ENCODE data around the gene INS. TPM values are rescaled to one million over a fixed set of nuclear protein-coding genes. Genes with fewer than 3 reads are reported as not detected.

Gene INS
- total RNA-seq, 4 donors from 2014 or later: not detected

GRCh38 chr11:2132874-2133240, 28.2 kb downstream of the INS start:
- intact Hi-C loops (cut with DNase I; ENCODE audit: low total_unique reads): no loop called here
- in situ Hi-C loops (cut with MboI; ENCODE audit: low pct_ligation_motif_present in 1 of 4, low pct_unique_long_range_greater_than_20kb in 1 of 4, low sequenced_read_pairs in 3 of 4): no loop called here
- H3K27ac ChIP-seq: no peak overlapping the region
- no peaks in the 10 kb centered on the region for H3K9me3 ChIP-seq
- DNase-seq: no peak
- peaks cover 53% of the 10 kb centered on the region for H3K27me3 ChIP-seq
- no peaks in the 10 kb centered on the region for H3K36me3 ChIP-seq
- WGBS, 2 donors (ENCODE audit: low coverage in 1 of 2): 44% methylated on average over 17 of the region's 24 CpGs; no CpG with 5 or more reads in 1 of the 2 donors
- no peak for TF ChIP-seq CTCF (IDR thresholded peaks at IDR 0.05)
- TF ChIP-seq EP300 (IDR thresholded peaks at IDR 0.05; ENCODE audit: low read depth): no peak
- TF ChIP-seq POLR2AphosphoS5 (IDR thresholded peaks at IDR 0.05): no peak
- no peak for TF ChIP-seq POLR2A (IDR thresholded peaks at IDR 0.05)
- H3K4me1 ChIP-seq: peaks cover 0 to 10% (median 3%) of the 10 kb centered on the region in 4 donors
- H3K4me3 ChIP-seq: no peak overlapping the region

GRCh38 chr11:2132246-2132645, 28.8 kb downstream of the INS start:
- Histone ChIP-seq H3K4me1 (peaks cover 0 to 4% (median 0%) of the 10 kb centered on the region in 4 donors), H3K27me3 (peaks cover 47% of the 10 kb centered on the region), H3K4me3 (no peak overlapping the region), H3K9me3 (no peaks in the 10 kb centered on the region), H3K27ac (no peak overlapping the region), H3K36me3 (no peaks in the 10 kb centered on the region)
- intact Hi-C loops (cut with DNase I; ENCODE audit: low total_unique reads): no loop called here
- in situ Hi-C loops (cut with MboI; ENCODE audit: low pct_ligation_motif_present in 1 of 4, low pct_unique_long_range_greater_than_20kb in 1 of 4, low sequenced_read_pairs in 3 of 4): no loop called here
- WGBS, 2 donors (ENCODE audit: low coverage in 1 of 2): 65 to 67% methylated on average over 4 to 6 of the region's 6 CpGs
- TF ChIP-seq POLR2AphosphoS5 (IDR thresholded peaks at IDR 0.05) (no peak), POLR2A (IDR thresholded peaks at IDR 0.05) (no peak), CTCF (IDR thresholded peaks at IDR 0.05) (no peak), EP300 (IDR thresholded peaks at IDR 0.05; ENCODE audit: low read depth) (no peak)
- DNase-seq: no peak

DNA sequence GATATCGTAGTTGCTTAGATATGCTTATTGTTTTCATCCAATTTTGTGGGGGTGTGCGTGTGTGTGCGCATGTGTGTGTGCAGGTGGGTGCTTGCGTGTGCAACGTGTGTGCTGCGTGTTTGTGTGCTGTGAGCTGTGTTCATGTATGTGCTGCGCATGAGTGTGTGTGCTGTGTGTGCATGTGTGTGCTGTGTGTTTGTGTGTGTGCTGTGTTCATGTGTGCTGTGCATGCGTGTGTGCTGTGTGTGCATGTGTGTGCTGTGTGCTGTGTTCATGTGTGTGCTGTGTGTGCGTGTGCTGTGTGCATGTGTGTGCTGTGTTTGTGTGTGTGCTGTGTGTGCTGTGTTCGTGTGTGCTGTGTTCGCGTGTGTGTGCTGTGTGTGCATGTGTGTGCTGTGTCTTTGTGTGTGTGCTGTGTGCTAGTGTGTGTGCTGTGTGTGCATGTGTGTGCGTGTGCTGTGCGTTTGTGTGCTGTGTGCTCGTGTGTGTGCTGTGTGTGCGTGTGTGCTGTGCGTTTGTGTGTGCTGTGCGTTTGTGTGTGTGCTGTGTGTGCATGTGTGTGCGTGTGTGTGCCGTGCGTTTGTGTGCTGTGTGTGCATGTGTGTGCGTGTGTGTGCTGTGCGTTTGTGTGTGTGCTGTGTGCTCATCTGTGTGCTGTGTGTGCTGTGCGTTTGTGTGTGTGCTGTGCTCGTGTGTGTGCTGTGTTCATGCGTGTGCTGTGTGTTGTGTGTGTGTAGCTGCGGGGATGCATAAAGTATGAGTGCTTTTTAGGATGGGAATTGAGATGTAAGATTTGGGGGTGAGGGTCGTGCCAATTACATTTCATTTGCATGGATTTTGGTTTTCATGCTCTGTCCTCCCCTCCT, 29.4 kb downstream of the INS start:
- DNase-seq: no peak
- TF ChIP-seq CTCF (IDR thresholded peaks at IDR 0.05) (no peak), POLR2A (IDR thresholded peaks at IDR 0.05) (no peak), EP300 (IDR thresholded peaks at IDR 0.05; ENCODE audit: low read depth) (no peak), POLR2AphosphoS5 (IDR thresholded peaks at IDR 0.05) (no peak)
- Histone ChIP-seq H3K27me3 (peaks cover 41% of the 10 kb centered on the region), H3K9me3 (no peaks in the 10 kb centered on the region), H3K4me1 (no peaks in the 10 kb centered on the region), H3K36me3 (no peaks in the 10 kb centered on the region), H3K4me3 (no peak overlapping the region), H3K27ac (no peak overlapping the region)
- intact Hi-C loops (cut with DNase I; ENCODE audit: low total_unique reads): no loop called here
- in situ Hi-C loops (cut with MboI; ENCODE audit: low pct_ligation_motif_present in 1 of 4, low pct_unique_long_range_greater_than_20kb in 1 of 4, low sequenced_read_pairs in 3 of 4): no loop called here
- 80% methylated on average over 5 to 28 of the region's 28 CpGs for WGBS, 2 donors (ENCODE audit: low coverage in 1 of 2)

GRCh38 chr11:2130881-2131352, 30.1 kb downstream of the INS start:
- TF ChIP-seq CTCF (IDR thresholded peaks at IDR 0.05) (no peak), EP300 (IDR thresholded peaks at IDR 0.05; ENCODE audit: low read depth) (no peak), POLR2A (IDR thresholded peaks at IDR 0.05) (no peak), POLR2AphosphoS5 (IDR thresholded peaks at IDR 0.05) (no peak)
- H3K27ac ChIP-seq: no peak overlapping the region
- no peak for DNase-seq
- no peaks in the 10 kb centered on the region for H3K4me1 ChIP-seq
- WGBS, 2 donors (ENCODE audit: low coverage in 1 of 2): 84% methylated on average over 17 of the region's 18 CpGs; no CpG with 5 or more reads in 1 of the 2 donors
- H3K9me3 ChIP-seq: no peaks in the 10 kb centered on the region
- H3K4me3 ChIP-seq: no peak overlapping the region
- in situ Hi-C loops (cut with MboI; ENCODE audit: low pct_ligation_motif_present in 1 of 4, low pct_unique_long_range_greater_than_20kb in 1 of 4, low sequenced_read_pairs in 3 of 4) (no loop called here), intact Hi-C loops (cut with DNase I; ENCODE audit: low total_unique reads) (no loop called here)
- no peaks in the 10 kb centered on the region for H3K36me3 ChIP-seq
- H3K27me3 ChIP-seq: peaks cover 34% of the 10 kb centered on the region

Measured in transverse colon (tissue), 4 donors.